GM19240 (cell line): ENCODE results near the gene EMC9.
A peak's percentile ranks its signal among the peaks of the same experiment; 100 is the strongest.
"Not testable (repeated sequence)": the region's sequence is repeated elsewhere in the genome, so short reads cannot be mapped to it uniquely, and the experiment has no call there.

ENCODE experiments used
- DNase-seq: peaks from one replicate; pipeline ENCODE4 v3.0.0; 2011; ENCODE audit warnings: low spot score; ENCODE audit not compliant: insufficient read length

The EMC9 gene

GRCh38 chr14:24108336-24108874 lies 33.0 kb downstream of the EMC9 start:
- DNase-seq: no peak

GRCh38 chr14:24106672-24107271 lies 34.6 kb downstream of the EMC9 start:
- DNase-seq: no peak

- not testable (repeated sequence) for DNase-seq
These were observed 35.7 kb downstream of the EMC9 start for GRCh38 chr14:24105609-24106239.

- DNase-seq: no peak
These were observed 37.9 kb downstream of the EMC9 start for GRCh38 chr14:24103451-24103850.

GRCh38 chr14:24102357-24103048 lies 38.9 kb downstream of the EMC9 start:
- DNase-seq: no peak

GRCh38 chr14:24100982-24101494 lies 40.4 kb downstream of the EMC9 start:
- no peak for DNase-seq

- DNase-seq: no peak
These were observed 41.0 kb downstream of the EMC9 start for GRCh38 chr14:24100197-24100981.

- DNase-seq: no peak
These were observed 42.2 kb downstream of the EMC9 start for GRCh38 chr14:24098927-24099813.

- no peak for DNase-seq
These were observed 43.0 kb downstream of the EMC9 start for GRCh38 chr14:24098229-24098926.

GRCh38 chr14:24096545-24097181 lies 44.7 kb downstream of the EMC9 start:
- no peak for DNase-seq

- peak; percentile 97 for DNase-seq
These were observed 45.9 kb downstream of the EMC9 start for GRCh38 chr14:24095271-24096068.

GRCh38 chr14:24094841-24095270 lies 46.5 kb downstream of the EMC9 start:
- DNase-seq: no peak

- DNase-seq: peak; percentile 88
These were observed 47.2 kb downstream of the EMC9 start, which contains the start of gene PCK2 for GRCh38 chr14:24093901-24094840. Gene PCK2 (plus strand): TSS chr14:24094311. CDS start chr14:24094406, 95 bp downstream.

- DNase-seq: no peak
These were observed 48.0 kb downstream of the EMC9 start for GRCh38 chr14:24093207-24093900.

- DNase-seq: no peak
These were observed 48.7 kb downstream of the EMC9 start for GRCh38 chr14:24092505-24093206.

- DNase-seq: no peak
These were observed 49.3 kb downstream of the EMC9 start for GRCh38 chr14:24092110-24092504.
